Dermis blood vessel endothelial cell (primary cell): Measurements from ENCODE around the gene LRRC17. TPM values are rescaled to one million over a fixed set of nuclear protein-coding genes. Genes with fewer than 3 reads are reported as not detected.
A peak's percentile ranks its signal among the peaks of the same experiment; 100 is the strongest.

Source experiments
- DNase-seq: peaks from one replicate; pipeline ENCODE4 v3.0.0; 2010
- total RNA-seq: library from RNA; depleted of rRNA; stranded (reverse); fragments of >200 nt; gene quantifications from 2 replicates; pipeline ENCODE4 v1.2.3, GENCODE V29; 2014

The LRRC17 gene
- total RNA-seq: 1.2 and 2.0 TPM in 2 replicates

GRCh38 chr7:102912742-102913141, at the start of gene LRRC17:
LRRC17 (plus strand) TSS chr7:102913000; CDS start chr7:102933914, 20,914 bp downstream.
- DNase-seq: peak; percentile 68

GRCh38 chr7:102864958-102865357, 47.8 kb upstream of the LRRC17 start:
- DNase-seq: no peak

- DNase-seq: no peak
Observed at GRCh38 chr7:102866535-102867215, 46.1 kb upstream of the LRRC17 start.

- DNase-seq: no peak
Observed at GRCh38 chr7:102869195-102869594, 43.6 kb upstream of the LRRC17 start.

- DNase-seq: peak; percentile 98
Observed at GRCh38 chr7:102872460-102872859, 40.3 kb upstream of the LRRC17 start.

- no peak for DNase-seq
Observed at GRCh38 chr7:102873470-102874165, 39.2 kb upstream of the LRRC17 start.

GRCh38 chr7:102874166-102874829, 38.5 kb upstream of the LRRC17 start:
- DNase-seq: peak; percentile 95

- DNase-seq: no peak
Observed at GRCh38 chr7:102874966-102875365, 37.8 kb upstream of the LRRC17 start.

- peak; percentile 97 for DNase-seq
Observed at GRCh38 chr7:102875700-102876295, 37.0 kb upstream of the LRRC17 start.

- DNase-seq: peak; percentile 66
Observed at GRCh38 chr7:102883098-102883860, 29.5 kb upstream of the LRRC17 start.

GRCh38 chr7:102888561-102889233, 24.1 kb upstream of the LRRC17 start:
- peak; percentile 66 for DNase-seq

- DNase-seq: no peak
Observed at GRCh38 chr7:102889851-102890250, 22.9 kb upstream of the LRRC17 start.

GRCh38 chr7:102890292-102890970, 22.4 kb upstream of the LRRC17 start:
- peak; percentile 49 for DNase-seq

- no peak for DNase-seq
Observed at GRCh38 chr7:102890971-102891692, 21.7 kb upstream of the LRRC17 start.

- DNase-seq: peak; percentile 89
Observed at GRCh38 chr7:102891693-102892261, 21.0 kb upstream of the LRRC17 start.

GRCh38 chr7:102892631-102893278, 20.0 kb upstream of the LRRC17 start:
- peak; percentile 37 for DNase-seq

GRCh38 chr7:102895602-102896001, 17.2 kb upstream of the LRRC17 start:
- no peak for DNase-seq

- DNase-seq: no peak
Observed at GRCh38 chr7:102896585-102896984, 16.2 kb upstream of the LRRC17 start.

GRCh38 chr7:102897211-102897631, 15.6 kb upstream of the LRRC17 start:
- peak; percentile 37 for DNase-seq
